Fibroblast of pulmonary artery (primary cell): ENCODE results near the gene SLC9A3.

Experiments
- DNase-seq: peaks from one replicate; pipeline ENCODE4 v3.0.0-alpha.2; 2010; ENCODE audit warnings: low read depth
- H3K4me3 ChIP-seq: replicated peaks from 2 replicates; pipeline ENCODE4 v1.5.1; 2011; ENCODE audit warnings: low read depth, mild to moderate bottlenecking, control low read depth, low read length, moderate library complexity
- CTCF ChIP-seq: IDR thresholded peaks from 2 replicates; pipeline ENCODE4 v1.5.1; 2011; ENCODE audit warnings: mild to moderate bottlenecking, control low read depth, low read length, inconsistent platforms; ENCODE audit errors: missing control alignments

Gene SLC9A3

DNA sequence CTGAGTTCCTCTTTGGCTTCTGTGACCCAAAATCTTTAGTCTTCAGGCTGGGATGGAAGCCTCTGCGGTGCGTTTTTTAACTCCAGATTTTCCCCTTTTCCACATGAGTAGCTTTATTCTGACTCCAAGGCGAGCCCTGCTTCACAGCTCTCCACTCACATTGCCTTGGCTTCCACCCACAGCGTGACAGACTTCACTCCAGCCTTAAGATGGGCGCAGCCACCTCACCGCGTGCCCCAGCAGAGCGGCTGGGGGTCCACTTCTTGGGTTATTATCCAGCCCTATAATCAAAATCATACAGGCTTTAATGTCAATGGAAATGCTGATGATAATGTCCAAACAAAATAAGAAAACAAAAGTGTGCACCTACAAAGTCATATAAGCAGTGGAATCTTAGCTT, 80.0 kb downstream of the SLC9A3 start:
- H3K4me3 ChIP-seq: peak overlapping the region; percentile 98
- no peak for TF ChIP-seq CTCF
- no peak for DNase-seq

DNA sequence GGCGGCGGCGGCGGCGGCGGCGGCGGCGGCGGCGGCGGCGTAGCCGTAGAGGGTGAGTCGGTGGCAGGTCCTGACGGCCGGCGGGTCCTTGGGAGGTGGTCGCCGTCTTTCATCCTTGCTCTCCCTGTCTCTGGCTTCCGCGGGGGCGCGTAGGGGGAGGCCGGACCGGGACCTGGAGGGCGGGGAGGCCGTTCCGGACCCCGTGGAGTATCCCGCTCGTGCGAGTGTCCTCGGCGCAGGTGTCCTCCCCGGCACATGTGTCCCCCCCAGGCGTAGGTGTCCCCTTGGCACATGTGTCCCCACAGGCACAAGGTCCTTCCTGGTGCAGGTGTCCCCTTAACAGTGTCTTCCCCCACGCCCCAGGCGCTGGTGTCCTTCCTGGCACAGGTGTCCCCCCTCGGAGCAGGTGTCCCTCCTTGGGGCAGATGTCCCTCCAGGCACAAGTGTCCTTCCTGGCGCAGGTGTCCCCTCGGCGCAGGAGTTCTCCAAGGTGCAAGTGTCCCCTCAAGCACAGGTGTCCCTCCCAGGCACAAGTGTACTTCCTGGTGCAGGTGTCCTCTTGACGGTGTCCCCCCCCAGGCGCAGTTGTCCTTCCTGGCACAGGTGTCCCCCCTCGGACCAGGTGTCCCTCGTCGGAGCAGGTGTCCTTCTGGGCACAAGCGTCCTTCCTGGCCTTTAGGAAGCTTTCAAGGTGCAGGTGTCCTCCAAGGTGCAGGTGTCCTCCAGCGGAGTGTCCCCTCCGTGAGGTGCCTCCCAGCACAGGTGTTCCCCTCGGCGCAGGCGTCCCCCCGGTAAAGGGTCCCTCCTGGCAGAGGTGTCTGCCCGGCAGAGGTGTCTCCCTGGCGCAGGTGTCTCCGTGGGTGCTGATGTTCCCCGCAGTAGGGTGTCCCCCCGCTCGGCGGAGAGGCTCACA, 80.8 kb downstream of the SLC9A3 start:
- no peak for DNase-seq

DNA sequence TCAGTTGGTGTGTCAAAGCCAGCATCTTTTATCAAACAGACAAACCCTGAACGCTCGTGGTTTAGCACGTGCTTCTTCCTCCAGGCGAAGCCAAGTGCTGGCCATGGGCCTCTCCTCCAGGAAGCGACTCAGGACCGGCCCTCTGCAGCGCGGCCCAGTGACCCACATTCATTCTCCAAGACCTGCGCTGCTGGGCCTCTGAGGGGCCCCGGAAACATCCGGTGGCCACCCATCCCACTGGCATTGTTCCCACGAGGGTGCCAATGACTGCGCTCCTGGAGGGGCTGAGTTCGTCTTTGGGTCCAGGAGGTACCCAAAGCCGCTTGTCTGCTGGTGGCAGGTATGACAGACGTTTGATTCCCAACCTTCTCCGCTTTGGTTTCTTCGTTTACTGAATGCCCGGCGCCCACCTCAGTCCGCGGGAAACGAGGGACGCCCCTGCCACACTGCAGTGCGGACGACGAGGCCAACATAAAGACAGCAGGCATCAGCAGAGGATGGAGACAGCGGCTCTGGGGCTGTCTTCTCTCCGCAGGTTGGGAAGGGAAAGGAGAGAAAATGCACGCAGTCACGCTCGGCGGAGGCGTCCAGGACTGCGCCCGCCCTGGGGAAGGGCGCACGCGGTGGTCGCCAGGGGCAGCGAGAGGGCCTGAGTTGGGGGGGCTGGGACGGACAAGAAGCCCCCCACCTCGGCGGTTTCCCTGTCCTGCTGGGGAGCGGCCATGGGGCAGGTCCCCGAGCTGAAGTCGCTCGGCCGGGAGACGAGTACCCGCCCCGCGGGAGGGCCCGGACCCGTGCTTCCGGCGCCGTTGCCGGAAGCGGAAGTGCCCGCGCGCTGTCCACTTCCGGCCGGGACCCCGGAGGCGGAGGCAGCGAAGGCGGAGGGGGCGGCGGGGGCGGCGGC, 81.7 kb downstream of the SLC9A3 start, which contains the start of gene EXOC3:
Gene EXOC3, plus strand, starts transcription at position 842 of the 904 bp plus-strand sequence. CDS start 3,030 bp downstream, outside the sequence.
- TF ChIP-seq CTCF: no peak
- peak within 1 kb of the TSS; percentile 98 for H3K4me3 ChIP-seq
- DNase-seq: peak; percentile 62

More for the DNA sequence above, 80.8 kb downstream of the SLC9A3 start:
- no peak for TF ChIP-seq CTCF
- peak overlapping the region; percentile 98 for H3K4me3 ChIP-seq

GRCh38 chr5:441996-442334, 82.3 kb downstream of the SLC9A3 start:
- no peak for TF ChIP-seq CTCF
- H3K4me3 ChIP-seq: peak overlapping the region; percentile 98
- no peak for DNase-seq

- DNase-seq: no peak
- no peak overlapping the region for H3K4me3 ChIP-seq
- no peak for TF ChIP-seq CTCF
Measured at GRCh38 chr5:440401-441201, 83.6 kb downstream of the SLC9A3 start.

GRCh38 chr5:439636-440035, 84.6 kb downstream of the SLC9A3 start:
- no peak for TF ChIP-seq CTCF
- H3K4me3 ChIP-seq: no peak overlapping the region
- DNase-seq: no peak
